NCI-H2196 (cell line): ENCODE data around the gene PIEZO2.
"Not testable (repeated sequence)": the region's sequence is repeated elsewhere in the genome, so short reads cannot be mapped to it uniquely, and the experiment has no call there.

ENCODE experiments used
- DNase-seq: peaks from one replicate; lab custom pipeline; 2025; ENCODE audit not compliant: unreplicated experiment; lab: John Stamatoyannopoulos, UW

The PIEZO2 gene

GRCh38 chr18:10690366-10690765, 459.0 kb downstream of the PIEZO2 start:
- no peak for DNase-seq

GRCh38 chr18:10690035-10690329, 459.4 kb downstream of the PIEZO2 start:
- DNase-seq: no peak

- no peak for DNase-seq
Measured at GRCh38 chr18:10689236-10690034, 459.9 kb downstream of the PIEZO2 start.

GRCh38 chr18:10688766-10689165, 460.6 kb downstream of the PIEZO2 start:
- DNase-seq: no peak

- DNase-seq: no peak
Measured at GRCh38 chr18:10687161-10687925, 462.0 kb downstream of the PIEZO2 start.

- no peak for DNase-seq
Measured at GRCh38 chr18:10686308-10686707, 463.1 kb downstream of the PIEZO2 start.

- DNase-seq: no peak
Measured at GRCh38 chr18:10685484-10685883, 463.9 kb downstream of the PIEZO2 start.

- no peak for DNase-seq
Measured at GRCh38 chr18:10682368-10682714, 467.0 kb downstream of the PIEZO2 start.

GRCh38 chr18:10681581-10682367, 467.6 kb downstream of the PIEZO2 start:
- no peak for DNase-seq

GRCh38 chr18:10680271-10680596, 469.1 kb downstream of the PIEZO2 start:
- no peak for DNase-seq

GRCh38 chr18:10679557-10680270, 469.7 kb downstream of the PIEZO2 start:
- DNase-seq: no peak

GRCh38 chr18:10671441-10671840, 477.9 kb downstream of the PIEZO2 start:
- no peak for DNase-seq

GRCh38 chr18:10670856-10671255, 478.5 kb downstream of the PIEZO2 start:
- no peak for DNase-seq

GRCh38 chr18:10669441-10670100, 479.8 kb downstream of the PIEZO2 start:
- no peak for DNase-seq

GRCh38 chr18:10663750-10664149, 485.6 kb downstream of the PIEZO2 start:
- DNase-seq: no peak

- DNase-seq: no peak
Measured at GRCh38 chr18:10661317-10661716, 488.1 kb downstream of the PIEZO2 start.

GRCh38 chr18:10660179-10660884, 489.0 kb downstream of the PIEZO2 start:
- DNase-seq: no peak

- no peak for DNase-seq
Measured at GRCh38 chr18:10659594-10659993, 489.8 kb downstream of the PIEZO2 start.

GRCh38 chr18:10659000-10659399, 490.4 kb downstream of the PIEZO2 start:
- no peak for DNase-seq

- DNase-seq: not testable (repeated sequence)
Measured at GRCh38 chr18:10644003-10644402, 505.4 kb downstream of the PIEZO2 start.
